Measurements from ENCODE around the gene GPR6.

The GPR6 gene, protein sequence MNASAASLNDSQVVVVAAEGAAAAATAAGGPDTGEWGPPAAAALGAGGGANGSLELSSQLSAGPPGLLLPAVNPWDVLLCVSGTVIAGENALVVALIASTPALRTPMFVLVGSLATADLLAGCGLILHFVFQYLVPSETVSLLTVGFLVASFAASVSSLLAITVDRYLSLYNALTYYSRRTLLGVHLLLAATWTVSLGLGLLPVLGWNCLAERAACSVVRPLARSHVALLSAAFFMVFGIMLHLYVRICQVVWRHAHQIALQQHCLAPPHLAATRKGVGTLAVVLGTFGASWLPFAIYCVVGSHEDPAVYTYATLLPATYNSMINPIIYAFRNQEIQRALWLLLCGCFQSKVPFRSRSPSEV

DNA sequence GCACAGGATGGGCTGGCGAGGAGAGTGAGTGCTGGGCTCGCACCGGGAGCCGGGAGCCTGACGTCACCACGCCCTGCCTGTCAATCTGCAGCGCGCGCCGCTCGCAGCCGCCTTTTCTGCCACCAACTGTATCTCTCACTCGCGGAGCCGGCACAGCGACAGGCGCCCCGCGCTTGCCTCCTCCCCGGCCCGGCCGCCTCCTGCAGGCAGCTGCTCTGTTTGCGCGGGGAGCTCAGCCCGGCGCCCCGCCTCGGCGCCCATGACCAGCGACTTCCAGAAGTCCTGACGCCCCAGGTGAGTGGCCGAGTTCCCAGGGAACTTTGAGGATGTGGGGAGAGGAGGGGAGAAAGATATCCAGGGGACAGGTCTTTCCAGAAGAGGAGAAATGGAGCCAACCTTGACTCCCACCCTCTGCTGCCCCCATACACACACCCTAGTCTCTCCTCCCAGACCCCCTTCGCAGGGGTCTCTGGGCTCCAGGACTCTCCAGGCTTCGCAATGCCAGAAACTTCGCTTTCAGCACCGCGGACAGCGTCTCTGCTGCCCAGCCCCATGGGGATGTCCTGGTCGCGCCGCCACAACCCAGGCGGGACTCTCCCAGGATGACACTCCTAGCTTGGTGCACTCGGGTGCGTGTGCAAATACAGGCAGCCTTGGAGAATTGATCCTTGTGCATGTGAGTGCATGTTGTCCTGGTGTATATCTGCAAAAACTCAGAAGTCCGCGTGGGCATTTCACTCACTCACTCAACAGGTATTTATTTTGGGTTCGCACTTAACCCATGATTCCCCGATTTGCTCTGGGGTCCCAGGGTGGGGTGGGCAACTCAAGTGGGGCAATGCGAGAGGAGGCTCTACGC lies at the start of gene GPR6:
Gene GPR6, plus strand, starts transcription at position 138 of the 859 bp plus-strand sequence. CDS start 802 bp downstream, outside the sequence.
- peak; percentile 3 for DNase-seq

DNA sequence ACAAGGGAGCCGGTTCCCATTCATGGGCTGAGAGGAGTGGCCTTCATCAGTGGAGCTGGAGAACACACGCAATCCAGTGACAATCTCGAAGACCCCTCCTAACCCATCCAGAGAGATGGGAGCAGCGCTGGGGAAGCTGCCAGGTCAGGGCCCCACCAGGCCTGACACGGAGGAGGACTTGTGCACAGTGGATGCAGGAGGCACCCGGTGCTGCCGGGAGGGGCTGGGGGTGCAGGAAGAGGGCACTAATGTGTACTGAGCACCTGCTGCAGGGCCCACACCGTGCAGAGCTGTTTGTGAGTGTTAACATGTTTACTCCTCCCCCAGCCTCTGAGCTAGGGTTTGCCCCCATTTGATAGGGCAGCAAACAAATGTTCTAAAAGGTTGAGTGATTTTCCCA lies 43.8 kb upstream of the GPR6 start:
- no peak for DNase-seq

DNA sequence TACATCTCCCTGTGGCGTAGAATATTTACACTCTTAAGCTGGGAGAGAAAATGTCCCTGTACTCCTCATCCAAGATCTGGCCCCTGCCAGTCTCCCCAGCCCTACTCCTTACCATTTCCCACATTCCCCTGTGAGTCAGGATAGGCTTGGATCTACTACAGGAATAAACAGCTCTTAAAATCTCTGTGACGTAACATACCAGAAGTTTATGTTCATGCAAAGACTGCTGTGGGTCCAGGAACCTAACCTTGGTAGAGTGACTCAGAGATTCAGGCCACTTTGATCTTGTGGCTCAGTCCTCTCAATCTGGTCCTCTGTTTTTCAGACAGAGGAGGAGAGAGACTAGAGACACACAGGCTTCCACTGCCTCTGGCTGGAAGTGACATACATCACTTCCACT lies 38.5 kb upstream of the GPR6 start:
- no peak for DNase-seq

DNA sequence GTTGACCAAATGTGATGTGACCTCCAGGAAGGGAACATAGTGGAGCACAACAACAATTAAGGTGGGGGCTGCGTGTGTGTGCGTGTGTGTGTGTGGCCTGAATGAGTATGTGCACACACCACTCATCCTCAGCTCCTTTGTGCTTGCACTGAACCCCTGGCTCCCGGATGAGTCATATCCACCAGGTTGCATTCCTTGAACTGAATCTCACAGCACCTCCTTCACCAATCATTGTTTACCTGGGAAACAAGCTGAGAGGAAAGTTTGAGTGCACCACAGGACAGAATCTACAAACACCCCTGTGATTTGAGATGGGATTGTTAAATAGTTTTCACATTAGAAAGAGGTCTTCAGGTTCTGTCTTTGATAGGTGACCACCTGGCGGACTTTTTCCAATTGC lies 33.7 kb upstream of the GPR6 start:
- no peak for DNase-seq

DNA sequence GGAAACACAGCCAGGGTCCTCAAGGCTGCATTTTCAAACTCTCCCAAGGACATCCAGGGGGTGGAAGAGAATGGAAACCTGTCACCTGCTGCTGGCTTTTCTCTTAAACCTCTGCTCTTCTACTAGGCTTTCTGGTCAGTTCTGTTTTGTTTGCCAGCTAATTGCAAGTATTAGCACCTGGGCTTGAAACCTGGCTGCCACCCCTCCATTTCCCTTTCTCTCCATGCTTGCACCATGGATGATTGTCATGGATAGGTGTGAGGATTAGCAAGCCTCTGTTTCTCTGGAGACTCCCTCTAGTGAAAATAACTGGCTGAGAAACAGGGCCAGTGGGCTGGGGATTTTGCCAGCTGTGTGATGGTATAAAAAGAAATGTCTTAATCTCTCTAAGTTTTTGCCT lies 33.0 kb upstream of the GPR6 start:
- DNase-seq = no peak

DNA sequence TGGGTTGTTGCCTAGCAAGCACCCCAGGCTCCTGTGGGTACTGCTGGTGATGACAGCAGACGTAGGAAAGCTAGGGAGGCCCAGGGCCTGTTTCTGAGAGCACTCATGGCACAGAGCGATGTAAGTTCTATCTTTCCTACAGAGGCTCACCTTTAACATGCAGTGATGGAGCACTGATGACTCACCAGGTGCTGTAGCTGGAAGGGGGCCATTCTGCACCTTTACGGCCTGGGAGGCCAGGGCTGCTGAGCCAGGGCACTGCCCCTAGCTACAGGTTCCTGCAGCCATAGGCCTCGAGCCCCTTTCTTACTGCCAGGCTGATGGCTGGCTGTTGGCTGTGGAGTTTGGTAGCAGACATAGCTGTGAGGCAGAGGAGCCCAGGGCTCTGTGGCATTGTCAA lies 31.1 kb upstream of the GPR6 start:
- no peak for DNase-seq

DNA sequence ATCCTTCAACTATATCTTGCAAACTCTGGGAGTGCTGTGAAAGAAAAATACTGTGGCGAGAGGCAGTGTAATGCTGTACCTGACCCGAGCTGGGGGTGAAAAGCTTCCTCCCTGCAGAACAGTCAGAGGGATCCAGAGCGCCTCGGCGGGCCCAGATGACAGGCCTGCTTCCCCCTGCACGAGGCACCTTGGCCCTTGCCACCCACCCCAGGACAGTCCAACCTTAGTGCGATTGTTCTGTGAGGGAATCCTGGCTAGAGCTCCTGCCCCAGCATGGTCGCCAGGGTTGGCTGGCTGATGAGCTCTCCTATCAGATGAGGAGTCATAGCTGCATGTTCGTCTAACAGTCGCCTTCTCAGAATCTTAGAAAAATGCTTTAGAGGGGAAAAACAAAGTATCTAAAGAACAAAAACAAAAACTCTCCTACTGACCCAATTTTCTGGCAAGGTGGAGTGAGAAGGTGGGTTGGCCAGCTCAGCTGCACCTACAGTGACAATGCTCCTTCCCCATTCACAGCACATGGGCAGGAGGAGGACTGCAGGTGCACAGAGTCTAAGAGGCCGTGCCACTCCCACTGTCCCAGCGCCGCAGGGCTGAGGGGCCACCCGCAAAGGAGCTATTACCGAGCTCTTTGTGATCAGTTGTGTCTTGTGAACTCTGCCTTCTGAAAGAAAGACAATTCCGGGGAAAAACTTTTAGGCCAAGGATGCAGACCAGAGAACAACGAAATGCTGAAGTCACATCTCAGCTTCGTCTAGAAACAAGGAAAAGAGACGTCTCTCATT lies 28.6 kb upstream of the GPR6 start:
- no peak for DNase-seq

DNA sequence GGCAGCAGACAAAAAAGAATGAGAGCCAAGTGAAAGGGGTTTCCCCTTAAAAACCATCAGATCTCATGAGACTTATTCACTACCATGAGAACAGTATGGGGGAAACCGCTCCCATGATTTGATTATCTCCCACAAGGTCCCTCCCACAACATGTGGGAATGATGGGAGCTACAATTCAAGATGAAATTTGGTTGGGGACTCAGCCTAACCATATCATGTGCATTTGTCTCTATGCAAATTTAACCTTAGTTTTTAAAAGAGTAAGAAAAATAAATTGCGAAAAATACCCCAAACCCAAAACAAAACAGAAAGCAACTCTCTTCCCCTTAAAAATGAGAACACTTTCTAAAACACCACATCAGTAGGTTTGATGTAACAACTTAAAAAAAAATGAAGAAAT lies 22.6 kb upstream of the GPR6 start:
- DNase-seq = no peak

DNA sequence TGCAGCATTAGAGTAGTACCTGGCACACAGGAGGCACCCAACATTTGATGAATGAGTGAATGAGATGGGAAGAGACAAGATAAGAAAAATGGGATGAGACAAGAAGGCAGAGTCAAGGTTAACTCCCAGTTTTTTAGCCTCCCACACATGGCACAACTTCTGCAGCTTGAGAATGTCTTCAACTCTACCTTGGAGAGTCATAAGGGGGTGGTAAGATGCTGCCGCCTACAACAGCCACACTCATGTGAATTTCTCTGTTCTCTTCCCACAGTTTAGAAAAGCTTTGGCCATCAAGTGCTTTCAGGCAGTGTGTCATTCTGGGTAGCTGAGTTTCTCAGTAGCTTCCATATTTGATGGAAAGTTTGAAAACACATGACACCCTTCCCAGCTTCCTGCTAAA lies 19.5 kb upstream of the GPR6 start:
- DNase-seq = no peak

DNA sequence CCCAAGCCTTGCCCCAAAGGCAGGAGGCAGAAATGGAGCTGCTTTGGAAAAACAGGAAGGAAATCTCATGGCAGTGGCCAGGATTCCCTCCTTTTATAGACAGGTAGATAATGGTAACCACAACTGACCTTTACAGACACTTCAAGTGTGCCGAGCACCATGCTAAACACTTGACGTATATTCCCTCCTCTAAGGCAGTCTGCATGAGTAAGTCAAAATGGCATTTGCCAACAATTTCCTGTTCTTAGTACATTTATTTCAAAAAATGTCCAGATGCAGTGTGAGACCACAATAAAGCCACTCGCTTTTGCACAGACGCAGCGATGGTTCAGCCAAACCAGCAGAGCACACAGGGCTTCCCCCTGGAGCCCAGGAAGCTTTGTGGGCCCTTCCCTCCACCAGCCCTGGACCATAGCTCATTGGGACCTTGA lies 16.5 kb upstream of the GPR6 start:
- DNase-seq = no peak

DNA sequence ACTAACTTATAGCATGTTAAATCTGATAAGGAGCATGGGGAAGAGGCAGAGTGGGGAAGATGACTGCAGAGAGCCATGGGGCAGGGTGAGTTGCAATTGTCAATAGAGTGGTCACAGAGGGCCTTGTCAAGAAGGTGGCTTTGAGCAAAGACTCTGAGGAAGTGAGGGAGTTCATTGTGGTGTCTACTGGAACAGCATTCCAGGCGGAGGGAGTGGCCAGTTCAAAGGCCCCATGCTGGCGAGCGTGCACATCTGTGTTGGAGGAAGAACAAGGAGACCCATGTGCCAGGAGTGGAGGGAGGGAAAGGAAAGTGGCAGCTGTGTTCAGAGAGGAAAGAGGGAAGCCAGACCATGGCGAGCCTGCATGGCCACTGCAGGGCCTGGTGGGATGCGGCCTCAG lies 15.8 kb upstream of the GPR6 start:
- DNase-seq = no peak

DNA sequence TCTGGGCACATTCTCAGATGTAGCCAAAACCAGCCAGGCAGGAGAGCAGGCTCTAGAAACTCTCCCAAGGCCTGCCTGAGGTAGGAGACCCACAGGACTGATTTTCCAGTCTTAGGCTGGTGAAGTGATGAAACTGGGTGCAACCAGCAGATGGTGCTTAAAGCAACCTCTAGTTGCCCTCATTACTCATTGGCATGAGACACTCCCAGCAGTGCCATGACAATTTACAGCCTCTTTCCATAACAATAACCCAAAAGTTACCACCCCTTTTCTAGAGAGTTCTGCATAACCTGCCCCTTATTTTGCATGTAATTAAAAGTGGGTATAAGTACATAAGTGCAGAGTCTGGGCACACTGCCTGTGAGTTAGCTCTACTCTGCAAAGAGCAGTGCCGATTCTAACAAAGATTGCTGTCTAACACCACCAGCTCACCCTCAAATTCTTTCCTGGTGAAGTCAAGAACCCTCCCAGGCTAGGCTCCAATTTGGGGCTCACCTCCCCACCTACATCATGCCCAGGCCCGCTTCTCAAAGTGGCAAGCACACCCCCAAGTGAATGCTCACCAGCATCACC lies 14.4 kb upstream of the GPR6 start:
- DNase-seq = no peak

DNA sequence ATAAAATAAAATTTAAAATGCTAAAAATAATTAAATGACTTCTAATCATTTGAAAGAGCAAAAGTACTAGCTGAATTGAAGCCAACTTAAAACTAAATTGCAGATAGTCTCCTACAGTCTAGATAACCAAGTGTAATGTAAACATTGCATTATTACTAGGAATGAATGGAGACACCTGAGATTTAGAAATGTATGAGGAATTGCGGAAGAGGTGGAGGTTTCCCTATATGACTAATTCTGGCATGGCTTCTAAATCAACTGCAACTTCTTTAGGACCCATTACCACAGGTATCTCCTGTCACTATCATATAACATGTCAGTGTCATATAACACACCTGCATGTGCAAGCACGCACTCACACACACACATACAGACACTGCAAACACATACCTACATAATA lies 13.2 kb upstream of the GPR6 start:
- DNase-seq = no peak

DNA sequence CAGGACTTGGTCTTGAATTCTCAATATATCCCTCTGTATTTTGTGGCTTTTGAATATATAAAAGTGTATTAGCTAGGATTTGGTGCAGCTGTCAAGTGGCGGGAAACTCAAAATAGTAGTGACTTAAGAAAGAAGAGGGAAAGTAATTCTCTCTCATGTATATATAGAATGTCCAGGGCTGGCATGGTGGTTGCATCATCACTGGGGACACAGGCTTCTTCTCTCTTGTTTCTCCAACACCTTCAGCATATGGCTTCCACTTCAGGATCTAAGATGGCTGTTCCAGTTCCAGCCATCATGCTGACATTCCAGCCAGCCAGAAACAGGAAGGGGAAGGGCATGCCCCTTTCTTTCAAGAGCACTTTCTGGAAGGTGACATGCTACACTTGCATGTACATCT lies 11.8 kb upstream of the GPR6 start:
- no peak for DNase-seq

DNA sequence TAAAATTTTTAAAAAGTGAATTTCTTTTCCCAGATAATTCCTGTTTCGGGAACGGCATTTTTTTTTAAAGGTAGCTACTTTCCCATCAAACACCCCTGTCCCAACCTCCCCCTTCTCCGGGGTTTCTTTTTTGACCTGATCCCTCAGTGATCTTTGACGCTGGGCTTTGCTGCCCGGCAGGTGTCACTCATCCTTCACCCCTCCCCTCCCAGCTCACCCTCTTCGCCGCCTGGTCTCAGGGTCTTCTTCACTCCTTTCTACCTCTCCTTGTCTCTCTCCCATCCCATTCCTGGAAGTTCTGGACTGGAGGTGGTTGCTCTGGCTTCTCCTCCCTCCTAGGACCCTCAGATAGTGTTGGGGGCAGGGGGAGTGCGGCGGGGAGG lies 329 bp upstream of the GPR6 start:
- no peak for DNase-seq

DNA sequence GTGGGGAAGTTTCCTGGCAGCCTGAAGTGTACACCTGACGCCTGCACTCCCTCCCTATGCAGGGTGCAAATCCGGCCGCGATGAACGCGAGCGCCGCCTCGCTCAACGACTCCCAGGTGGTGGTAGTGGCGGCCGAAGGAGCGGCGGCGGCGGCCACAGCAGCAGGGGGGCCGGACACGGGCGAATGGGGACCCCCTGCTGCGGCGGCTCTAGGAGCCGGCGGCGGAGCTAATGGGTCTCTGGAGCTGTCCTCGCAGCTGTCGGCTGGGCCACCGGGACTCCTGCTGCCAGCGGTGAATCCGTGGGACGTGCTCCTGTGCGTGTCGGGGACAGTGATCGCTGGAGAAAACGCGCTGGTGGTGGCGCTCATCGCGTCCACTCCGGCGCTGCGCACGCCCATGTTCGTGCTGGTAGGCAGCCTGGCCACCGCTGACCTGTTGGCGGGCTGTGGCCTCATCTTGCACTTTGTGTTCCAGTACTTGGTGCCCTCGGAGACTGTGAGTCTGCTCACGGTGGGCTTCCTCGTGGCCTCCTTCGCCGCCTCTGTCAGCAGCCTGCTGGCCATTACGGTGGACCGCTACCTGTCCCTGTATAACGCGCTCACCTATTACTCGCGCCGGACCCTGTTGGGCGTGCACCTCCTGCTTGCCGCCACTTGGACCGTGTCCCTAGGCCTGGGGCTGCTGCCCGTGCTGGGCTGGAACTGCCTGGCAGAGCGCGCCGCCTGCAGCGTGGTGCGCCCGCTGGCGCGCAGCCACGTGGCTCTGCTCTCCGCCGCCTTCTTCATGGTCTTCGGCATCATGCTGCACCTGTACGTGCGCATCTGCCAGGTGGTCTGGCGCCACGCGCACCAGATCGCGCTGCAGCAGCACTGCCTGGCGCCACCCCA lies 1.2 kb downstream of the GPR6 start:
- DNase-seq = no peak

DNA sequence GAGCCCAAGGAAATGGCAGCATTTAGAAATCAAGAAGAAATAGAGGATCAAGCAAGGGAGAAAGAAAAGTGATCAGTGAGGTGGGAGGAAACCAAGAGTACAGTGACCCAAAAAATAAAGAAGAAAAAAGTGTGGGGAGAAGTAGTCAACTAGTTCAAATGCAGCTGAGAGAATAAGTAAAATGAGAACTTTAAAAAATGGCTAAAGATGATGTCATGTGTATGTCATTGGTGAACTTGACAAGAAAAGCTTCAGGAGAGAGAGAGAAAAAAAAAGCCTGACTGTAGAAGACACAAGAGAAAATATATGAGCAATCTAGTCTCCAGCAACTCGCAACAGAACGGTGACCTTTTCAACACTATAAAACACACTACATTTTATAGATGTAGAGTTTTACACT lies 6.3 kb downstream of the GPR6 start:
- no peak for DNase-seq

DNA sequence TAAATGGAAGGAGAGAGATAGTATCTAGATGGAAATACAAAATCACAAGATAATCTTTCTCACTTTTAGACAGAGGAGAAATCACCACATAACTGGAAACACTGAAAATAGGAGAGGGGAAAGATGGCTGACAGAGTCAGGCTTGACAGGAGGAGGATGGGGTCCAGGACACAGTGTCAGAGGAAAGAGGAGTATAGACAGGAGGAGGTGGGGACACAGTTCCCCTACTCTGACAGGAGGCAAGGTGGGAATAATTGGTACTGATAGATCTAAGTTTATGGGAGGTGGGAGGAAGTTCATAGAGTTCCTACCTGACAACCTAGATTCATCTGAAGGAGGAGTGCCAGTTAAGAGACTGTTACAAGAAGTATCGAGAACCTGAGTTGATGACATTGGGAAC lies 9.1 kb downstream of the GPR6 start:
- DNase-seq = no peak

DNA sequence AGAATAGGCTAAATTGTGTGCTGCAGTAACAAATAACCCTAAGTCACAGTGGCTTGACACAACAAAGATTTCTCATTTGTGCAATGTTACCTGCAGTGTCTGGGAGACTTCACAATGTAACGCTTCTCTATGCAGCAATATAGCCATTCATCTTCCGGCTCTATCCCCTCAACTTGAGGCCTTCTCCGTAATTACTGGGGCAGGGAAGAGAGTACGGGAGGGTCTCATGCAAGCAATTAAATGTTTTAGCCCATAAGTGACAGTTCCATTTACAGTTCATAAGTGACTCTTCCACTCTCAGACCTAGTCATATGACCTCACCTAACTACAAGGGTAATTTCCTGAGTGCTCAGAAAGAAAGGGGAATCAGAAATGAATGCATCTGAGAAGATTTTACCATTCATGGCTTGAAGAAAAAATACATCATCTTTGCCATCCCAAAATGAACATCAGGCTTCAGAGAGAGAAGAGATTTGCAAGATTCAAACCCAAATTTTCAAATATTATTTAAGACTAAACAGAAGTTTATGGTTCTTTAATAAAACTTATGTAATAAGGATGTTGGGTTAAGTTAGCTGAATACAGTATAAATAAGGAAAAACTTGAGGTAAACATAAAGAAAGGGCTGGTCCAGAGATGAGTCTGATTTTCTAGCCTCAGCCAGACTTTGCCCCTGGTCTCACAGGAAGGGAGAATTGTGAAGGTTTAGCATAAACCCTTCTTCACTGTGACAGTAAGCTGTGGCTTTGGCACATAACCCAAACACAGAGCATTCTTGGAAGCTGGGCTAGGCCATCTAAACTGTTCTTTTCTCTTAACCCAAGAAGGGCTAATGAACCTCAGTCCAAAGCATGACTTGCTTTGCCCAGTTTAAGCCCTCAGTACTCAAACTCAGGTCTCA lies 13.3 kb downstream of the GPR6 start:
- DNase-seq = no peak

DNA sequence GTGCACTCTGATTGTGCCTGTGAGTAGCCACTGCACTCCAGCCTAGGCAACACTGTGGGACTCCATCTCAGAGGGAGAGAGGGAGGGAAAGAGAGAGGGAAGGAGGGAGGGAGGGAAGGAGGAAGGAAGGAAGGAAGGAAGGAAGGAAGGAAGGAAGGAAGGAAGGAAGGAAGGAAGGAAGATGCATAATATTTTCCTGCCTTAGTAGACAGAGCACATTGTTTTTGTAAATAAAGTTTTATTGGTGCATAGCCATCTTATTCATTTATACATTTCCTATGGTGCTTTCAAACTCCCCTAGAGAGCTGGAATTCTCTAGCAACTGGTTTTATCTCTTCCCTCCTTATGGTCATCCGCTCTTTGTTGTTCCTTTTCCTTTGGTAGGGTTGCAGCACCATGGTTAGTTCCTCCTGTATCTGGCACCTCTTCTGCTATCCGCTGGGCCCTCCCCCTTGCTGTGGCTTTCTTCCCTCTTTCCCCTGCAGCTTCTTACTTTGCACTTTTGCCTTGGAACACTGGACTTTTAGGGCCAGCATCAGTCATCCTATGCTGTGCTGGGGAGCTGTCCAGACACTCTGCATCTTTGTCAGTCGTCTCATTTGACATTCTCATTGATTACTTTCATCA lies 20.2 kb downstream of the GPR6 start:
- DNase-seq = no peak

DNA sequence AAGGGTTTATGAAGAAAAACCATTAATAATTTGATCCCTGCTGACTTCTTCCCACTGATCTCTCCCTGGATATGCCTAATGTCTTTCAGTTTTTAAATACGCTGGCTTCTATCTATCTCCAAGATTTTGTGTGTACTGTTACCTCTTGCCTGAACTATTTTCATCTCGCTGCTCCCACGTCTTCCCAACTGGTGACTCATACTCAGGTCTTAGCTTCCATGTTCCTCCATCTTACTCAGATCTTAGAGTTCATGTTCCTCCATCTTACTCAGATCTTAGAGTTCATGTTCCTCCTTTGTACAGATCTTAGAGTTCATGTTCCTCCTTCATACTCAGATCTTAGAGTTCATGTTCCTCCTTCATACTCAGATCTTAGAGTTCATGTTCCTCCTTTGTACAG lies 21.6 kb downstream of the GPR6 start:
- DNase-seq = no peak
